Measurements from ENCODE around the gene STAG3.
"Not testable (repeated sequence)": the region's sequence is repeated elsewhere in the genome, so short reads cannot be mapped to it uniquely, and the experiment has no call there.

STAG3 gene

DNA sequence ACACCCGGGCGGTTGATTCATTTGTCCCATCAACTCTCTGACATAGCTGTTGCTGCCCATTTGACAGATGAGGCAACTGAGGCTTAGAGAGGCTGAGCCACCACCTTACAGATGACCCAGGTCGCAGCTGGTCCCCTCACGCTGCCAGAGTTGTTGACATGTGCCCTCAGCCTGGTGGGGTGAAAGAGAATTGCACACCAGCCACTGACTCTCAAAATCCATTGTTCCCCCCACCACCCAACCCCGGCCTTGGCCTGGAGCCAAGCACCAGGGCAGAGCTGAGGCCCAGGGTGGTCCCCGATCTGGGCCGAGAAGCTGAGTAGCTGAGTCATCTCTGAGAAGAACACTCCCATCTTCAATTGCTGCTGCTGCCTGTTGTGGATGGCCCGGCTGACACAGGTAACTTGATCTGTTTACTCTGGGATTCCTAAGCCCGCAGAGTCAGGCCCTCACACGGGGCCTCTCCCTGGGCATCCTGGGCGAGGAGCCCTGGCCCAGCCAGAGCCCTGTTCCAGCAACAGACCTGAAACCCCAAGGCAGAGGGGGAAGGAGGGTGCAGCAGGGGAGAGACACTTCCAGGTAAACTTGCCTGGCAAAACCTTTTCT is 69.5 kb downstream of the STAG3 start:
- H3K27ac ChIP-seq = no peak overlapping the region
- no peak overlapping the region for H3K4me3 ChIP-seq
- DNase-seq (ENCODE audit: low spot score) = no peak
- no peak for TF ChIP-seq CTCF (IDR thresholded peaks at IDR 0.05)

- Histone ChIP-seq H3K27ac (no peak overlapping the region), H3K4me3 (no peak overlapping the region)
- DNase-seq (ENCODE audit: low spot score) = no peak
- no peak for TF ChIP-seq CTCF (IDR thresholded peaks at IDR 0.05)
Observed at GRCh38 chr7:100248483-100248882, 70.8 kb downstream of the STAG3 start.

DNA sequence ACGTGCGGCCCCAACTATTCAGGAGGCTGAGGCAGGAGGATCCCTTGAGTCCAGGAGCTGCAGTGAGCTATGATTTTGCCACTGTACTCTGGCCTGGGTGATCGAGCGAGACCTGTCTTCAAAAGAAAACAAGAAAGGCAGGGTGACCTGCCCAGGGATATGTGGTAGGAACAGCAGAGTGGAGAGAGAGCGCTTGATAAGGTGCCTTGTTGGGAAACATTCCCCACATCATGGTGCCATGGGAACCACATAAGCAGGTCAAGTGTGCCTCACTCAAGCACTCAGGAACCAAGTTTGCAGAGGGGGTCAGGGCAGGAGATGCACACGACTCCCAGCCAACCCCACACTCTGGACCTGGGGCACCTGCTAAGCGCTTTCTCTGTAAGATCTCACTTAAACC is 79.3 kb downstream of the STAG3 start:
- no peak for DNase-seq (ENCODE audit: low spot score)
- no peak overlapping the region for H3K4me3 ChIP-seq
- TF ChIP-seq CTCF (IDR thresholded peaks at IDR 0.05) = no peak
- H3K27ac ChIP-seq = no peak overlapping the region

DNA sequence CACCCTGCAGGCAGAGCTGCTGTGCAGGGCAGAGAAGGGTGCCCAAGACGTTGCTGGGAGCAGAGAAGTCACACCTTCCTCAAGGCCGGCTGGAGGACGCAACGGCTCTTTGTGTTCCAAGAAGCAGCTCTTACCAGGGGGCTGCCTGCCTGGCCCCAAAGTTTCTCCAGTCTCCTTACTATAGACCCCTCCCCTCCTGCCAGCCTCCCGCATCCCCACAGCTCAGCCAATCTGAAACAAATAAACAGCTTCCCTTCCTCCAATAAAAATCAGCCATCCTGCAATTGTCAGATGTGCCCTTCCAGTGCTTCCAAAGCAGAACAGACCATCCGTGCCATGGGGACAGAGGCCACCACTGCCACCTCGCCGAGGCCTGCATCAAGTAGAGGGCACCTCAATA is 82.3 kb downstream of the STAG3 start:
- not testable (repeated sequence) for DNase-seq (ENCODE audit: low spot score); H3K27ac ChIP-seq; H3K4me3 ChIP-seq

GRCh38 chr7:100262896-100263295 is 85.2 kb downstream of the STAG3 start:
- not testable (repeated sequence) for H3K27ac ChIP-seq; H3K4me3 ChIP-seq; DNase-seq (ENCODE audit: low spot score)
